Measurements from ENCODE around the gene PLCB1.
"Not testable (repeated sequence)": the region's sequence is repeated elsewhere in the genome, so short reads cannot be mapped to it uniquely, and the experiment has no call there.

The PLCB1 gene

GRCh38 chr20:8131598-8132483 is at the start of gene PLCB1:
Gene PLCB1, plus strand, starts transcription at chr20:8132266. Its CDS starts 386 bp downstream, at chr20:8132652.
- peak; percentile 81 to 86 for DNase-seq

- DNase-seq, result no peak
These were observed 49.1 kb upstream of the PLCB1 start for GRCh38 chr20:8082989-8083388.

GRCh38 chr20:8089668-8090067 is 42.4 kb upstream of the PLCB1 start:
- no peak for DNase-seq

- no peak for DNase-seq
These were observed 37.6 kb upstream of the PLCB1 start for GRCh38 chr20:8094415-8094818.

GRCh38 chr20:8094850-8095249 is 37.2 kb upstream of the PLCB1 start:
- no peak for DNase-seq

- DNase-seq, result no peak
These were observed 36.2 kb upstream of the PLCB1 start for GRCh38 chr20:8095648-8096572.

GRCh38 chr20:8097307-8097706 is 34.8 kb upstream of the PLCB1 start:
- DNase-seq, result no peak

GRCh38 chr20:8104252-8104651 is 27.8 kb upstream of the PLCB1 start:
- DNase-seq, result no peak

GRCh38 chr20:8114612-8115011 is 17.5 kb upstream of the PLCB1 start:
- DNase-seq, result not testable (repeated sequence)

GRCh38 chr20:8115436-8115835 is 16.6 kb upstream of the PLCB1 start:
- DNase-seq, result no peak

GRCh38 chr20:8116067-8116811 is 15.8 kb upstream of the PLCB1 start:
- DNase-seq, result no peak

GRCh38 chr20:8117636-8118035 is 14.4 kb upstream of the PLCB1 start:
- no peak for DNase-seq

GRCh38 chr20:8118039-8118438 is 14.0 kb upstream of the PLCB1 start:
- no peak for DNase-seq

- DNase-seq, result no peak
These were observed 13.3 kb upstream of the PLCB1 start for GRCh38 chr20:8118760-8119159.

- no peak for DNase-seq
These were observed 10.4 kb upstream of the PLCB1 start for GRCh38 chr20:8121666-8122065.

GRCh38 chr20:8124639-8125038 is 7.4 kb upstream of the PLCB1 start:
- DNase-seq, result no peak

- no peak for DNase-seq
These were observed 5.9 kb upstream of the PLCB1 start for GRCh38 chr20:8126181-8126580.

GRCh38 chr20:8126841-8127378 is 5.2 kb upstream of the PLCB1 start:
- DNase-seq, result no peak

GRCh38 chr20:8127553-8128255 is 4.4 kb upstream of the PLCB1 start:
- no peak for DNase-seq

- no peak for DNase-seq
These were observed 3.6 kb upstream of the PLCB1 start for GRCh38 chr20:8128291-8129060.

Measured in CD4-positive, alpha-beta T cell treated with Interferon alpha-2 for 1 hour (primary cell).